Fibroblast of lung (primary cell): ENCODE measurements around the gene AGA.

ENCODE experiments used
- EZH2 ChIP-seq: IDR thresholded peaks from 2 replicates; pipeline ENCODE4 v1.5.1; 2012; ENCODE audit warnings: low read length, control low read depth, mild to moderate bottlenecking; ENCODE audit errors: missing control alignments
- TF ChIP-seq, protein P1 (sequence below), 2 donors: IDR thresholded peaks in 1 of 2; conservative IDR thresholded peaks in 1 of 2; 1 replicate in 1 of 2; 2 replicates in 1 of 2; pipeline ENCODE4 v1.5.1; 2011 to 2012; ENCODE audit warnings: low read length in 2 of 2, control low read depth in 1 of 2, inconsistent platforms in 1 of 2, low read depth in 1 of 2, mild to moderate bottlenecking in 1 of 2

DNA sequence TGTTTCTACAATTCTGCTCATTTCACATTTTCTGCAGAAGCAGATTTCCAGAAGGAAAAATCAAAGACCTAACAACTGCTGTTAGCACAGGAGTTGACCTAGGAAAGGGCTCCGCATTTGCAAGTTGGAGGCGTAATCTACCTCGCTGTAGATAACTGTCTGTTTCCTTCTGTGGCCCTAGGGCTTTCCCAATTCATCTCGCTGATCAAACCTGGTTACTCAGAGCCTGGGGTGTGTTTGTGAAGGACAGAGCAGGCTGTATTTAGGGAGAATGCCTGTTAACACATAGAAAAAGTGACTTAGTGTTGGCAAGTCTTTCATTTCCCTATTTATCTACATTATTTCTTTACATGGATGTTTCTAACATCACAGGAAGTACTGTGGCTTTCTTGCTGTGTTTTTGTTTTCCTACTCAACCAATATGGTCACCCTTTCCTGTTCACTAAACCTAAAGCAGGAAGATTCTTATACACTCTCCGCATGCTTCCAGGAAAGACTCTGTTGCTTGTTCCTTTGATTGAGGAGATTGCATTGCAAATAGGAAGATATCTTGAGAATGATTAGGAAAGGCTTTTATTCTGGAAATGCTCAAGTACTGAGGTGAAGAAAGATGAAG lies 40.5 kb downstream of the AGA start:
- TF ChIP-seq, protein P1, sequence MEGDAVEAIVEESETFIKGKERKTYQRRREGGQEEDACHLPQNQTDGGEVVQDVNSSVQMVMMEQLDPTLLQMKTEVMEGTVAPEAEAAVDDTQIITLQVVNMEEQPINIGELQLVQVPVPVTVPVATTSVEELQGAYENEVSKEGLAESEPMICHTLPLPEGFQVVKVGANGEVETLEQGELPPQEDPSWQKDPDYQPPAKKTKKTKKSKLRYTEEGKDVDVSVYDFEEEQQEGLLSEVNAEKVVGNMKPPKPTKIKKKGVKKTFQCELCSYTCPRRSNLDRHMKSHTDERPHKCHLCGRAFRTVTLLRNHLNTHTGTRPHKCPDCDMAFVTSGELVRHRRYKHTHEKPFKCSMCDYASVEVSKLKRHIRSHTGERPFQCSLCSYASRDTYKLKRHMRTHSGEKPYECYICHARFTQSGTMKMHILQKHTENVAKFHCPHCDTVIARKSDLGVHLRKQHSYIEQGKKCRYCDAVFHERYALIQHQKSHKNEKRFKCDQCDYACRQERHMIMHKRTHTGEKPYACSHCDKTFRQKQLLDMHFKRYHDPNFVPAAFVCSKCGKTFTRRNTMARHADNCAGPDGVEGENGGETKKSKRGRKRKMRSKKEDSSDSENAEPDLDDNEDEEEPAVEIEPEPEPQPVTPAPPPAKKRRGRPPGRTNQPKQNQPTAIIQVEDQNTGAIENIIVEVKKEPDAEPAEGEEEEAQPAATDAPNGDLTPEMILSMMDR (conservative IDR thresholded peaks at IDR 0.05 in 1 of 2, IDR thresholded peaks at IDR 0.05 in 1 of 2; ENCODE audit: low read depth in 1 of 2, low read length in 2 of 2): no peak
- TF ChIP-seq EZH2: no peak
